GM11168 (cell line): ENCODE measurements around the gene ZNF8.
"Not testable (repeated sequence)": the region's sequence is repeated elsewhere in the genome, so short reads cannot be mapped to it uniquely, and the experiment has no call there.

Experiments
- in situ Hi-C: fragments of 300-500 bp; cut with MboI; formaldehyde crosslinking; loops from one replicate; pipeline ENCODE4 v1.12.0; 2022; ENCODE audit warnings: low sequenced_read_pairs; ENCODE audit not compliant: unreplicated experiment

ZNF8 gene

GRCh38 chr19:58294743-58295374, 16.1 kb downstream of the ZNF8 start:
- in situ Hi-C loops, result no loop called here

- in situ Hi-C loops, result no loop called here
Observed at GRCh38 chr19:58296104-58296503, 17.3 kb downstream of the ZNF8 start.

GRCh38 chr19:58300620-58301019, 21.9 kb downstream of the ZNF8 start:
- in situ Hi-C loops, result no loop called here

- in situ Hi-C loops, result no loop called here
Observed at GRCh38 chr19:58304255-58304654, 25.5 kb downstream of the ZNF8 start.

- in situ Hi-C loops, result no loop called here
Observed at GRCh38 chr19:58304748-58305064, 26.0 kb downstream of the ZNF8 start.

- in situ Hi-C loops, result no loop called here
Observed at GRCh38 chr19:58305065-58305931, 26.5 kb downstream of the ZNF8 start, which contains the start of gene ERVK3-1. Gene ERVK3-1, plus strand, starts transcription at chr19:58305377. Its CDS starts 6,792 bp downstream, at chr19:58312169.

GRCh38 chr19:58305932-58306323, 27.2 kb downstream of the ZNF8 start:
- in situ Hi-C loops, result no loop called here

GRCh38 chr19:58307736-58308135, 29.0 kb downstream of the ZNF8 start:
- in situ Hi-C loops, result no loop called here

- in situ Hi-C loops, result not testable (repeated sequence)
Observed at GRCh38 chr19:58310685-58311084, 31.9 kb downstream of the ZNF8 start.

GRCh38 chr19:58311345-58311865, 32.6 kb downstream of the ZNF8 start:
- in situ Hi-C loops, result no loop called here

- in situ Hi-C loops, result no loop called here
Observed at GRCh38 chr19:58315580-58315979, 36.8 kb downstream of the ZNF8 start.

- in situ Hi-C loops, result no loop called here
Observed at GRCh38 chr19:58317476-58318072, 38.8 kb downstream of the ZNF8 start.

- in situ Hi-C loops, result no loop called here
Observed at GRCh38 chr19:58318297-58318696, 39.5 kb downstream of the ZNF8 start.

GRCh38 chr19:58319241-58319640, 40.5 kb downstream of the ZNF8 start:
- in situ Hi-C loops, result no loop called here

GRCh38 chr19:58325311-58326022, 46.7 kb downstream of the ZNF8 start:
- in situ Hi-C loops, result no loop called here

- in situ Hi-C loops, result no loop called here
Observed at GRCh38 chr19:58326501-58326913, 47.8 kb downstream of the ZNF8 start.

- in situ Hi-C loops, result no loop called here
Observed at GRCh38 chr19:58326914-58327726, 48.4 kb downstream of the ZNF8 start, which contains the start of gene ZSCAN22. Gene ZSCAN22, plus strand, starts transcription at chr19:58326994. Its CDS starts 7,809 bp downstream, at chr19:58334803.

- in situ Hi-C loops, result no loop called here
Observed at GRCh38 chr19:58328999-58329398, 50.2 kb downstream of the ZNF8 start.

GRCh38 chr19:58330458-58330857, 51.7 kb downstream of the ZNF8 start:
- in situ Hi-C loops, result no loop called here

- in situ Hi-C loops, result no loop called here
Observed at GRCh38 chr19:58332697-58333096, 53.9 kb downstream of the ZNF8 start.
